Measurements from ENCODE around the gene MTMR10.

DNA sequence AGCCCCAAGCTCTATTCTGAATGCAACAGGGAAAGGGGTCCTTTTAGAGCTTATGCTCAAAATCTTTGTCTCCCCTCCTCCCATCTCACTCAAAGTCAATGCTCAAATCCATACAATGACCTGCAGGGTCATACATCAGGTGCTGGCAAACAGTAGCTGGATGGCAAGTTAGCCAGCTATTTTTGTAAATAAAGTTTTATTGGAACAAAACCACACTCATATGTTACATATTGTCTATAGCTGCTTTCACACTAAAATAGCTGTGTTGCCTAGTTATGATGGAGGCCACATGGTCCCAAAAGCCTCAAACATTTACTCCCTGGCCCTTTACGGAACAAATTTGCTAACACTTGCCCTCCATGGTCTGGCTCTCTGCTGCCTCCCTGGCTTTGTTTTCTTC, 89.5 kb downstream of the MTMR10 start:
- TF ChIP-seq, protein P1, sequence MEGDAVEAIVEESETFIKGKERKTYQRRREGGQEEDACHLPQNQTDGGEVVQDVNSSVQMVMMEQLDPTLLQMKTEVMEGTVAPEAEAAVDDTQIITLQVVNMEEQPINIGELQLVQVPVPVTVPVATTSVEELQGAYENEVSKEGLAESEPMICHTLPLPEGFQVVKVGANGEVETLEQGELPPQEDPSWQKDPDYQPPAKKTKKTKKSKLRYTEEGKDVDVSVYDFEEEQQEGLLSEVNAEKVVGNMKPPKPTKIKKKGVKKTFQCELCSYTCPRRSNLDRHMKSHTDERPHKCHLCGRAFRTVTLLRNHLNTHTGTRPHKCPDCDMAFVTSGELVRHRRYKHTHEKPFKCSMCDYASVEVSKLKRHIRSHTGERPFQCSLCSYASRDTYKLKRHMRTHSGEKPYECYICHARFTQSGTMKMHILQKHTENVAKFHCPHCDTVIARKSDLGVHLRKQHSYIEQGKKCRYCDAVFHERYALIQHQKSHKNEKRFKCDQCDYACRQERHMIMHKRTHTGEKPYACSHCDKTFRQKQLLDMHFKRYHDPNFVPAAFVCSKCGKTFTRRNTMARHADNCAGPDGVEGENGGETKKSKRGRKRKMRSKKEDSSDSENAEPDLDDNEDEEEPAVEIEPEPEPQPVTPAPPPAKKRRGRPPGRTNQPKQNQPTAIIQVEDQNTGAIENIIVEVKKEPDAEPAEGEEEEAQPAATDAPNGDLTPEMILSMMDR (IDR thresholded peaks at IDR 0.05): no peak
- TF ChIP-seq POLR2AphosphoS5 (IDR thresholded peaks at IDR 0.05; ENCODE audit: low read depth, low read length) (no peak), MEF2A (IDR thresholded peaks at IDR 0.05; ENCODE audit: borderline replicate concordance, low read depth) (no peak), EP300 (IDR thresholded peaks at IDR 0.05; ENCODE audit: borderline replicate concordance in 1 of 2, low read depth in 1 of 2, low read length in 1 of 2) (no peak), FOXM1 (IDR thresholded peaks at IDR 0.05; ENCODE audit: low read depth) (no peak), TAF1 (IDR thresholded peaks at IDR 0.05; ENCODE audit: borderline replicate concordance, low read depth, low read length) (no peak), SIN3A (IDR thresholded peaks at IDR 0.05; ENCODE audit: borderline replicate concordance, low read depth, low read length) (no peak), EZH2phosphoT487 (IDR thresholded peaks at IDR 0.05; ENCODE audit: borderline replicate concordance, low read depth) (no peak), TCF12 (IDR thresholded peaks at IDR 0.05) (no peak), NFIC (IDR thresholded peaks at IDR 0.05; ENCODE audit: borderline replicate concordance) (no peak)
- TF ChIP-seq, protein P2, sequence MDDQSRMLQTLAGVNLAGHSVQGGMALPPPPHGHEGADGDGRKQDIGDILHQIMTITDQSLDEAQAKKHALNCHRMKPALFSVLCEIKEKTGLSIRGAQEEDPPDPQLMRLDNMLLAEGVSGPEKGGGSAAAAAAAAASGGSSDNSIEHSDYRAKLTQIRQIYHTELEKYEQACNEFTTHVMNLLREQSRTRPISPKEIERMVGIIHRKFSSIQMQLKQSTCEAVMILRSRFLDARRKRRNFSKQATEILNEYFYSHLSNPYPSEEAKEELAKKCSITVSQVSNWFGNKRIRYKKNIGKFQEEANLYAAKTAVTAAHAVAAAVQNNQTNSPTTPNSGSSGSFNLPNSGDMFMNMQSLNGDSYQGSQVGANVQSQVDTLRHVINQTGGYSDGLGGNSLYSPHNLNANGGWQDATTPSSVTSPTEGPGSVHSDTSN (IDR thresholded peaks at IDR 0.05): no peak
- TF ChIP-seq, protein P3, sequence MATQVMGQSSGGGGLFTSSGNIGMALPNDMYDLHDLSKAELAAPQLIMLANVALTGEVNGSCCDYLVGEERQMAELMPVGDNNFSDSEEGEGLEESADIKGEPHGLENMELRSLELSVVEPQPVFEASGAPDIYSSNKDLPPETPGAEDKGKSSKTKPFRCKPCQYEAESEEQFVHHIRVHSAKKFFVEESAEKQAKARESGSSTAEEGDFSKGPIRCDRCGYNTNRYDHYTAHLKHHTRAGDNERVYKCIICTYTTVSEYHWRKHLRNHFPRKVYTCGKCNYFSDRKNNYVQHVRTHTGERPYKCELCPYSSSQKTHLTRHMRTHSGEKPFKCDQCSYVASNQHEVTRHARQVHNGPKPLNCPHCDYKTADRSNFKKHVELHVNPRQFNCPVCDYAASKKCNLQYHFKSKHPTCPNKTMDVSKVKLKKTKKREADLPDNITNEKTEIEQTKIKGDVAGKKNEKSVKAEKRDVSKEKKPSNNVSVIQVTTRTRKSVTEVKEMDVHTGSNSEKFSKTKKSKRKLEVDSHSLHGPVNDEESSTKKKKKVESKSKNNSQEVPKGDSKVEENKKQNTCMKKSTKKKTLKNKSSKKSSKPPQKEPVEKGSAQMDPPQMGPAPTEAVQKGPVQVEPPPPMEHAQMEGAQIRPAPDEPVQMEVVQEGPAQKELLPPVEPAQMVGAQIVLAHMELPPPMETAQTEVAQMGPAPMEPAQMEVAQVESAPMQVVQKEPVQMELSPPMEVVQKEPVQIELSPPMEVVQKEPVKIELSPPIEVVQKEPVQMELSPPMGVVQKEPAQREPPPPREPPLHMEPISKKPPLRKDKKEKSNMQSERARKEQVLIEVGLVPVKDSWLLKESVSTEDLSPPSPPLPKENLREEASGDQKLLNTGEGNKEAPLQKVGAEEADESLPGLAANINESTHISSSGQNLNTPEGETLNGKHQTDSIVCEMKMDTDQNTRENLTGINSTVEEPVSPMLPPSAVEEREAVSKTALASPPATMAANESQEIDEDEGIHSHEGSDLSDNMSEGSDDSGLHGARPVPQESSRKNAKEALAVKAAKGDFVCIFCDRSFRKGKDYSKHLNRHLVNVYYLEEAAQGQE (IDR thresholded peaks at IDR 0.05; ENCODE audit: low read depth, low read length): no peak
